ENCODE measurements around the gene MMP20. TPM values are rescaled to one million over a fixed set of nuclear protein-coding genes. Genes with fewer than 3 reads are reported as not detected.

Gene MMP20
- total and polyA plus RNA-seq, 2 donors (not counting 1 experiment from before 2014, with no cell fraction given) = not detected

- ChIA-PET POLR2A (no interaction called here), CTCF (interaction anchor here (1.1 kb wide), 2 partner anchors 10 to 27 kb away, joined by 3 read pairs; no protein-coding TSS in a partner anchor)
- Histone ChIP-seq H3K4me2 (replicated peaks; ENCODE audit: low read depth, low read length, poor library complexity, severe bottlenecking) (no peak overlapping the region), H3K4me1 (ENCODE audit: control insufficient read depth in 2 of 2, insufficient read depth in 2 of 2, low read length in 2 of 2) (peaks cover 13 to 18% of the 10 kb centered on the region in 2 donors), H4K20me1 (ENCODE audit: control insufficient read depth, insufficient read depth, low read length, poor library complexity, severe bottlenecking) (no peaks in the 10 kb centered on the region), H3K79me2 (ENCODE audit: control insufficient read depth, insufficient read depth, low read length) (no peaks in the 10 kb centered on the region), H3K27me3 (replicated peaks in 1 of 4; ENCODE audit: control extremely low read depth in 1 of 4, control insufficient read depth in 3 of 4, insufficient read depth in 4 of 4, low read length in 3 of 4) (no peaks in the 10 kb centered on the region), H3K9ac (ENCODE audit: low read length) (no peak overlapping the region), H2AFZ (ENCODE audit: insufficient read depth, low read depth, low read length, poor library complexity, severe bottlenecking) (no peak overlapping the region), H3K9me3 (ENCODE audit: control extremely low read depth in 1 of 3, control insufficient read depth in 2 of 3, insufficient read depth in 1 of 3, low read length in 2 of 3) (peaks cover 1 to 3% (median 2%) of the 10 kb centered on the region in 3 donors), H3K4me3 (ENCODE audit: control extremely low read depth in 1 of 5, extremely low read depth in 1 of 5, insufficient read depth in 1 of 5, low read depth in 2 of 5, low read length in 4 of 5) (no peak overlapping the region), H3K36me3 (replicated peaks in 1 of 2; ENCODE audit: control extremely low read depth in 1 of 2, control insufficient read depth in 1 of 2, extremely low read depth in 1 of 2, insufficient read depth in 2 of 2, low read length in 1 of 2) (no peaks in the 10 kb centered on the region), H3K27ac (ENCODE audit: low read length in 2 of 2) (no peak overlapping the region)
- intact Hi-C loops (cut with micrococcal nuclease) = no loop called here
- H3K4me3 Mint-ChIP-seq = no peak overlapping the region
- DNase-seq = no peak
- no CpG with 5 or more reads among the region's 2 CpGs for WGBS (ENCODE audit: insufficient coverage)
- no peak for ATAC-seq (ENCODE audit: low read depth)
- TF ChIP-seq CTCF (IDR thresholded peaks at IDR 0.05) (no peak), EZH2 (IDR thresholded peaks at IDR 0.05; ENCODE audit: borderline replicate concordance, insufficient read depth, low read depth, low read length, poor library complexity, severe bottlenecking) (no peak)
- peaks cover 14% of the 10 kb centered on the region for H3K4me1 Mint-ChIP-seq
- no peaks in the 10 kb centered on the region for H3K27me3 Mint-ChIP-seq
- no peaks in the 10 kb centered on the region for H3K9me3 Mint-ChIP-seq (ENCODE audit: insufficient read depth)
- no peak overlapping the region for H3K27ac Mint-ChIP-seq
Observed at GRCh38 chr11:102573851-102574250, 51.3 kb downstream of the MMP20 start.

- no peak overlapping the region for H3K27ac ChIP-seq (ENCODE audit: low read length in 2 of 2)
- no peak overlapping the region for H3K9ac ChIP-seq (ENCODE audit: low read length)
- peaks cover 1 to 9% (median 6%) of the 10 kb centered on the region in 3 donors for H3K9me3 ChIP-seq (ENCODE audit: control extremely low read depth in 1 of 3, control insufficient read depth in 2 of 3, insufficient read depth in 1 of 3, low read length in 2 of 3)
- no peaks in the 10 kb centered on the region for H3K27me3 ChIP-seq (replicated peaks in 1 of 4; ENCODE audit: control extremely low read depth in 1 of 4, control insufficient read depth in 3 of 4, insufficient read depth in 4 of 4, low read length in 3 of 4)
- no peak overlapping the region for H3K4me2 ChIP-seq (replicated peaks; ENCODE audit: low read depth, low read length, poor library complexity, severe bottlenecking)
- WGBS (ENCODE audit: insufficient coverage) = 100% methylated on average over 2 of the region's 2 CpGs
- no peak overlapping the region for H3K4me3 ChIP-seq (ENCODE audit: control extremely low read depth in 1 of 5, extremely low read depth in 1 of 5, insufficient read depth in 1 of 5, low read depth in 2 of 5, low read length in 4 of 5)
- Mint-ChIP-seq H3K4me3 (no peak overlapping the region), H3K27me3 (no peaks in the 10 kb centered on the region), H3K4me1 (peaks cover 12% of the 10 kb centered on the region), H3K27ac (no peak overlapping the region), H3K9me3 (ENCODE audit: insufficient read depth) (no peaks in the 10 kb centered on the region)
- CTCF ChIA-PET = interaction anchor here (0.7 kb wide), 1 partner anchor 59 kb away, joined by 3 read pairs; no protein-coding TSS in a partner anchor
- TF ChIP-seq CTCF (IDR thresholded peaks at IDR 0.05) (no peak), EZH2 (IDR thresholded peaks at IDR 0.05; ENCODE audit: borderline replicate concordance, insufficient read depth, low read depth, low read length, poor library complexity, severe bottlenecking) (no peak)
- no peaks in the 10 kb centered on the region for H3K79me2 ChIP-seq (ENCODE audit: control insufficient read depth, insufficient read depth, low read length)
- H3K36me3 ChIP-seq (replicated peaks in 1 of 2; ENCODE audit: control extremely low read depth in 1 of 2, control insufficient read depth in 1 of 2, extremely low read depth in 1 of 2, insufficient read depth in 2 of 2, low read length in 1 of 2) = no peaks in the 10 kb centered on the region
- POLR2A ChIA-PET = no interaction called here
- DNase-seq (no peak), ATAC-seq (ENCODE audit: low read depth) (no peak)
- intact Hi-C loops (cut with micrococcal nuclease) = no loop called here
- no peaks in the 10 kb centered on the region for H4K20me1 ChIP-seq (ENCODE audit: control insufficient read depth, insufficient read depth, low read length, poor library complexity, severe bottlenecking)
- H2AFZ ChIP-seq (ENCODE audit: insufficient read depth, low read depth, low read length, poor library complexity, severe bottlenecking) = no peak overlapping the region
- H3K4me1 ChIP-seq (ENCODE audit: control insufficient read depth in 2 of 2, insufficient read depth in 2 of 2, low read length in 2 of 2) = peaks cover 12 to 18% of the 10 kb centered on the region in 2 donors
Observed at GRCh38 chr11:102572554-102573220, 52.4 kb downstream of the MMP20 start.
